Mesendoderm (in vitro differentiated cells): ENCODE measurements around the gene WDR48.

Experiments used
- DNase-seq: peaks from one replicate; pipeline ENCODE4 v3.0.0; 2013
- H2AK5ac ChIP-seq: 2 replicates; pipeline ENCODE4 v1.6.1; 2013; ENCODE audit warnings: low read length, inconsistent platforms
- H2BK120ac ChIP-seq: 2 replicates; pipeline ENCODE4 v1.6.1; 2013; ENCODE audit warnings: low read depth, mild to moderate bottlenecking, low read length, moderate library complexity, mixed read lengths
- H2BK15ac ChIP-seq: replicated peaks from 2 replicates; pipeline ENCODE4 v1.6.1; 2013; ENCODE audit warnings: low read depth, mild to moderate bottlenecking, moderate library complexity
- H2BK5ac ChIP-seq: 2 replicates; pipeline ENCODE4 v1.6.1; 2013; ENCODE audit warnings: low read length, inconsistent platforms
- H3K18ac ChIP-seq: 2 replicates; pipeline ENCODE4 v1.6.1; 2013; ENCODE audit warnings: mild to moderate bottlenecking, low read length, mixed read lengths
- H3K23ac ChIP-seq: one replicate; pipeline ENCODE4 v1.6.1; 2013; ENCODE audit warnings: low read length
- H3K27ac ChIP-seq: 2 replicates; pipeline ENCODE4 v1.5.1; 2013; ENCODE audit warnings: low read depth, mild to moderate bottlenecking, inconsistent platforms, low read length, moderate library complexity
- H3K27me3 ChIP-seq: 2 replicates; pipeline ENCODE4 v1.6.1; 2013; ENCODE audit warnings: low read length, control low read depth, mild to moderate bottlenecking, inconsistent platforms; ENCODE audit not compliant: insufficient read depth, poor library complexity
- H3K36me3 ChIP-seq: 2 replicates; pipeline ENCODE4 v1.6.1; 2013; ENCODE audit warnings: low read length, inconsistent platforms; ENCODE audit not compliant: control insufficient read depth, insufficient read depth
- H3K4ac ChIP-seq: one replicate; pipeline ENCODE4 v1.6.1; 2013; ENCODE audit warnings: low read depth, mild to moderate bottlenecking, low read length, moderate library complexity
- H3K4me1 ChIP-seq: 2 replicates; pipeline ENCODE4 v1.6.1; 2013; ENCODE audit warnings: low read depth, low read length, inconsistent platforms; ENCODE audit not compliant: control insufficient read depth
- H3K4me2 ChIP-seq: 2 replicates; pipeline ENCODE4 v1.6.1; 2013; ENCODE audit warnings: low read length
- H3K4me3 ChIP-seq: 2 replicates; pipeline ENCODE4 v1.5.1; 2013; ENCODE audit warnings: mild to moderate bottlenecking, low read length
- H3K56ac ChIP-seq: one replicate; pipeline ENCODE4 v1.6.1; 2013; ENCODE audit warnings: low read length
- H3K79me1 ChIP-seq: 2 replicates; pipeline ENCODE4 v1.6.1; 2013; ENCODE audit warnings: low read length, inconsistent platforms
- H3K79me2 ChIP-seq: 2 replicates; pipeline ENCODE4 v1.6.1; 2013; ENCODE audit warnings: mild to moderate bottlenecking, low read length; ENCODE audit not compliant: control insufficient read depth, insufficient read depth
- H3K9ac ChIP-seq: 2 replicates; pipeline ENCODE4 v1.6.1; 2013; ENCODE audit warnings: low read length, inconsistent platforms
- H4K5ac ChIP-seq: one replicate; pipeline ENCODE4 v1.6.1; 2013; ENCODE audit warnings: low read length
- H4K8ac ChIP-seq: one replicate; pipeline ENCODE4 v1.6.1; 2013; ENCODE audit warnings: low read depth, mild to moderate bottlenecking, control low read depth, low read length, moderate library complexity
- WGBS: extraction: QIAGEN DNeasy Blood & Tissue Kit; methylation state at CpG from one replicate; pipeline ENCODE4 v1.1.7; 2013; ENCODE audit warnings: low lambda C conversion rate, missing lambda C conversion rate; ENCODE audit not compliant: insufficient coverage; ENCODE audit errors: extremely low coverage; 5-methylcytosine and 5-hydroxymethylcytosine counted together

The WDR48 gene

GRCh38 chr3:39106851-39107387, 55.1 kb downstream of the WDR48 start:
- Histone ChIP-seq H3K36me3 (no peaks in the 10 kb centered on the region), H2AK5ac (no peak overlapping the region), H3K27me3 (no peaks in the 10 kb centered on the region), H3K4me2 (peak overlapping the region; percentile 69), H4K8ac (no peak overlapping the region), H2BK5ac (no peak overlapping the region), H2BK15ac (no peak overlapping the region), H3K23ac (peak overlapping the region; percentile 7), H4K5ac (no peak overlapping the region), H3K4ac (no peak overlapping the region), H3K4me1 (no peaks in the 10 kb centered on the region), H2BK120ac (no peak overlapping the region), H3K79me2 (peaks cover 2% of the 10 kb centered on the region), H3K79me1 (peaks cover 9% of the 10 kb centered on the region), H3K9ac (peak overlapping the region; percentile 94), H3K4me3 (peak overlapping the region; percentile 86), H3K27ac (no peak overlapping the region), H3K18ac (peak overlapping the region; percentile 22), H3K56ac (peak overlapping the region; percentile 94)
- DNase-seq, result peak; percentile 72
- WGBS, result no CpG with 5 or more reads among the region's 55 CpGs

DNA sequence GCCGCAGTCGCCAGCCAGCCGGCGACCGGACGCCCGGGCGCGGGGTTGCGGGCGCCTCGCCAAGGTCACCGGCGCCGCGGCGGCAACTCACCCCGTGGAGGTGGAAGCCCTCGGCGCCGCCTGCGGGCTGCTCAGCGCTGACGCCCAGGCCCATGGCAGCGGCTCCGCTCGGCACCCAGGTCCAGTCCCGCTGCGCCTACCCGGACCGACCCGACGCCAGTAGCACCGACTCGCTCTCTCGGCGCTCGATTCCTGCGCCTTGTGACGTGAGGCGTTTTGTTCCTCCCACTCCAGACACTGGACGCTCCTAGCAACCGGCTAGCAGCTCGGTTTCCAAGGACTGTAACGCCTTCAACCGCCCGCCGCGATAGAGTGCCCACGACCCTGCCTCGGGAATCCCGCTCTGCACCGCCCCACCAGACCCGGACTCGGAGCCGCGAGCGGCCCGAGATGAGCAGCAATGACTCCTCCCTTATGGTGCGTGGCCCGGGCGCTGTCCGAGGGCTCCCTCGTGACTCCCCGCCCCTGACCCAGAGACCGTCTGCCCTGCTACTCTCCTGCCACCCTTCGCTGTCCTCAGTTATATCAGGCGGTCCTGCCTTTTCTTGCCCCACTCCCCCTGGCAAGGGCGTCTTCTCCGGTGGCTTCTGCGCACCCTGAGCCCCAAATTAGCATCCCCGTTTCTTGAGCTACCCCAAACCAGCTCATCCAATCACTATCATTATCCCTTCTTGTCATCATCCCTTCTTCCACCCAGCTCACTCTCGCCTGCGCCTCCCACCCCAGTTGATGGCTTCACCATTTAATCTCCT, 55.8 kb downstream of the WDR48 start, which contains the start of the genes GORASP1 and TTC21A:
GORASP1 (minus strand) TSS at position 240 of the 812 bp plus-strand sequence; CDS start at position 154, 86 bp downstream.
TTC21A (plus strand) TSS at position 293 of the 812 bp plus-strand sequence; CDS start at position 451, 158 bp downstream.
- Histone ChIP-seq H3K79me2 (peaks cover 2% of the 10 kb centered on the region), H3K4me1 (no peaks in the 10 kb centered on the region), H3K23ac (peak within 1 kb of the TSS; percentile 7), H3K36me3 (no peaks in the 10 kb centered on the region), H3K9ac (peak within 1 kb of the TSS; percentile 94), H3K4me3 (peak within 1 kb of the TSS; percentile 86), H2BK15ac (no peak within 1 kb of the TSS), H4K8ac (no peak within 1 kb of the TSS), H3K27ac (no peak within 1 kb of the TSS), H4K5ac (no peak within 1 kb of the TSS), H3K27me3 (no peaks in the 10 kb centered on the region), H3K18ac (peak within 1 kb of the TSS; percentile 22), H3K4me2 (peak within 1 kb of the TSS; percentile 100), H2BK120ac (no peak within 1 kb of the TSS), H3K79me1 (peaks cover 9% of the 10 kb centered on the region), H2BK5ac (no peak within 1 kb of the TSS), H2AK5ac (no peak within 1 kb of the TSS), H3K56ac (peak within 1 kb of the TSS; percentile 94), H3K4ac (no peak within 1 kb of the TSS)
- WGBS, result no CpG with 5 or more reads among the region's 74 CpGs
- peak; percentile 95 for DNase-seq

GRCh38 chr3:39108200-39108710, 56.4 kb downstream of the WDR48 start:
- H3K9ac ChIP-seq, result no peak overlapping the region
- H2BK15ac ChIP-seq, result no peak overlapping the region
- H3K27me3 ChIP-seq, result no peaks in the 10 kb centered on the region
- no CpG with 5 or more reads among the region's 2 CpGs for WGBS
- no peak overlapping the region for H2AK5ac ChIP-seq
- no peak overlapping the region for H3K27ac ChIP-seq
- H4K8ac ChIP-seq, result no peak overlapping the region
- no peak overlapping the region for H3K18ac ChIP-seq
- peaks cover 2% of the 10 kb centered on the region for H3K79me2 ChIP-seq
- no peak overlapping the region for H3K56ac ChIP-seq
- no peaks in the 10 kb centered on the region for H3K4me1 ChIP-seq
- H4K5ac ChIP-seq, result no peak overlapping the region
- H3K79me1 ChIP-seq, result peaks cover 9% of the 10 kb centered on the region
- no peak overlapping the region for H2BK120ac ChIP-seq
- H3K23ac ChIP-seq, result no peak overlapping the region
- DNase-seq, result no peak
- H3K4ac ChIP-seq, result no peak overlapping the region
- H2BK5ac ChIP-seq, result no peak overlapping the region
- H3K36me3 ChIP-seq, result no peaks in the 10 kb centered on the region
- peak overlapping the region; percentile 100 for H3K4me2 ChIP-seq
- H3K4me3 ChIP-seq, result no peak overlapping the region

- Histone ChIP-seq H2AK5ac (no peak overlapping the region), H3K27me3 (no peaks in the 10 kb centered on the region), H3K9ac (no peak overlapping the region), H3K56ac (no peak overlapping the region), H3K36me3 (no peaks in the 10 kb centered on the region), H4K8ac (no peak overlapping the region), H3K4me1 (no peaks in the 10 kb centered on the region), H3K23ac (no peak overlapping the region), H3K18ac (no peak overlapping the region), H3K4me3 (no peak overlapping the region), H2BK120ac (no peak overlapping the region), H3K4me2 (no peak overlapping the region), H3K4ac (no peak overlapping the region), H2BK15ac (no peak overlapping the region), H3K27ac (no peak overlapping the region), H3K79me2 (peaks cover 2% of the 10 kb centered on the region), H3K79me1 (peaks cover 7% of the 10 kb centered on the region), H2BK5ac (no peak overlapping the region), H4K5ac (no peak overlapping the region)
- no peak for DNase-seq
- no CpG with 5 or more reads among the region's 5 CpGs for whole genome bisulfite sequencing
Observed at GRCh38 chr3:39109086-39109485, 57.3 kb downstream of the WDR48 start.

GRCh38 chr3:39110041-39110639, 58.3 kb downstream of the WDR48 start:
- Histone ChIP-seq H4K8ac (no peak overlapping the region), H3K23ac (no peak overlapping the region), H2BK120ac (no peak overlapping the region), H3K79me1 (peaks cover 7% of the 10 kb centered on the region), H2BK5ac (no peak overlapping the region), H3K4me2 (no peak overlapping the region), H3K56ac (no peak overlapping the region), H2AK5ac (no peak overlapping the region), H3K4me3 (no peak overlapping the region), H3K18ac (no peak overlapping the region), H2BK15ac (no peak overlapping the region), H3K27me3 (no peaks in the 10 kb centered on the region), H3K9ac (no peak overlapping the region), H3K79me2 (peaks cover 2% of the 10 kb centered on the region), H3K36me3 (no peaks in the 10 kb centered on the region), H3K4ac (no peak overlapping the region), H3K27ac (no peak overlapping the region), H4K5ac (no peak overlapping the region), H3K4me1 (no peaks in the 10 kb centered on the region)
- no CpG with 5 or more reads among the region's 2 CpGs for WGBS
- DNase-seq, result peak; percentile 66
